Liver (tissue), 9 donors: ENCODE measurements around the gene MED22. TPM values are rescaled to one million over a fixed set of nuclear protein-coding genes. Genes with fewer than 3 reads are reported as not detected.
"Not testable (repeated sequence)": the region's sequence is repeated elsewhere in the genome, so short reads cannot be mapped to it uniquely, and the experiment has no call there.

Source experiments
- DNase-seq: peaks from one replicate; pipeline ENCODE4 v3.0.0-alpha.2; 2017; ENCODE audit warnings: low spot score
- H3K27ac ChIP-seq, 2 donors: one replicate each; pipeline ENCODE4 v1.7.0; 2013; ENCODE audit warnings: inconsistent platforms in 2 of 2, low read length in 2 of 2, control low read depth in 1 of 2, low read depth in 1 of 2, mild to moderate bottlenecking in 1 of 2
- H3K27me3 ChIP-seq, 4 donors: one replicate each; pipeline versions ENCODE4 v1.6.1 to v1.7.0; 2013; ENCODE audit warnings: low read length in 3 of 4, inconsistent platforms in 1 of 4, mild to moderate bottlenecking in 1 of 4, moderate library complexity in 1 of 4; ENCODE audit not compliant: control insufficient read depth in 4 of 4, insufficient read depth in 4 of 4
- H3K36me3 ChIP-seq, 4 donors: one replicate each; pipeline versions ENCODE4 v1.6.1 to v1.7.0; 2013; ENCODE audit warnings: low read length in 3 of 4, mild to moderate bottlenecking in 3 of 4, low read depth in 1 of 4, moderate library complexity in 1 of 4; ENCODE audit not compliant: control insufficient read depth in 4 of 4, insufficient read depth in 3 of 4
- H3K4me1 ChIP-seq, 4 donors: one replicate each; pipeline versions ENCODE4 v1.6.1 to v1.7.0; 2013; ENCODE audit warnings: low read length in 3 of 4, mild to moderate bottlenecking in 3 of 4, moderate library complexity in 1 of 4; ENCODE audit not compliant: control insufficient read depth in 4 of 4, insufficient read depth in 4 of 4
- H3K4me3 ChIP-seq, 3 donors: one replicate each; pipeline versions ENCODE4 v1.6.1 to v1.7.0; 2013; ENCODE audit warnings: low read length in 3 of 3, control low read depth in 1 of 3, low read depth in 1 of 3, mild to moderate bottlenecking in 1 of 3
- H3K9ac ChIP-seq, 2 donors: one replicate each; pipeline ENCODE4 v1.7.0; 2013; ENCODE audit warnings: low read length in 2 of 2, mild to moderate bottlenecking in 2 of 2, moderate library complexity in 2 of 2, control low read depth in 1 of 2, low read depth in 1 of 2
- H3K9me3 ChIP-seq, 4 donors: one replicate each; pipeline versions ENCODE4 v1.6.1 to v1.7.0; 2013; ENCODE audit warnings: low read length in 3 of 4; ENCODE audit not compliant: control insufficient read depth in 4 of 4
- FOXA2 ChIP-seq: IDR thresholded peaks from 2 replicates; pipeline ENCODE4 v1.6.1; 2016; ENCODE audit warnings: antibody characterized with exemption
- HNF4G ChIP-seq: IDR thresholded peaks from 2 replicates; pipeline ENCODE4 v1.6.1; 2016; ENCODE audit warnings: antibody characterized with exemption
- JUND ChIP-seq, 2 donors: IDR thresholded peaks; 2 replicates each; pipeline ENCODE4 v1.6.1; 2016; ENCODE audit warnings: antibody characterized with exemption in 2 of 2
- RAD21 ChIP-seq, 2 donors: IDR thresholded peaks; 2 replicates each; pipeline ENCODE4 v1.6.1; 2016; ENCODE audit warnings: antibody characterized with exemption in 2 of 2, mild to moderate bottlenecking in 2 of 2
- TAF1 ChIP-seq: conservative IDR thresholded peaks from 2 replicates; pipeline ENCODE4 v1.6.1; 2016; ENCODE audit warnings: antibody characterized with exemption, mild to moderate bottlenecking
- YY1 ChIP-seq: IDR thresholded peaks from 2 replicates; pipeline ENCODE4 v1.6.1; 2016; ENCODE audit warnings: antibody characterized with exemption, mild to moderate bottlenecking
- WGBS: extraction: QIAGEN DNeasy Blood & Tissue Kit; methylation state at CpG from one replicate; pipeline ENCODE4 v1.1.7; 2013; 5-methylcytosine and 5-hydroxymethylcytosine counted together
- polyA plus RNA-seq, 2 donors: library from polyadenylated mRNA; stranded (reverse) in 1 of 2; unstranded in 1 of 2; fragments of 200-250 nt in 1 of 2; fragments of >200 nt in 1 of 2; fragmentation: Nextera tagmentation in 1 of 2; extraction: Ambion mirVana in 1 of 2; gene quantifications; one replicate each; pipeline versions ENCODE4 v1.2.1 to v1.2.3, GENCODE V29; 2013 to 2015
- total RNA-seq, 2 donors: library from RNA; depleted of rRNA; stranded (reverse); fragments of >200 nt; gene quantifications; one replicate each; pipeline ENCODE4 v1.2.3, GENCODE V29; 2014
- TF ChIP-seq, protein P1 (sequence below): IDR thresholded peaks from 2 replicates; pipeline ENCODE4 v1.6.1; 2016; ENCODE audit warnings: antibody characterized with exemption, mild to moderate bottlenecking
- TF ChIP-seq, protein P2 (sequence below): fragments of 150-350 bp; IDR thresholded peaks from 2 replicates; pipeline ENCODE4 v1.5.1; 2017; ENCODE audit warnings: improper control_type of control experiment, low read depth, low read length; ENCODE audit not compliant: missing input control
- TF ChIP-seq, protein P3 (sequence below): IDR thresholded peaks from 2 replicates; pipeline ENCODE4 v1.6.1; 2016; ENCODE audit warnings: antibody characterized with exemption
- TF ChIP-seq, protein P4 (sequence below): IDR thresholded peaks from 2 replicates; pipeline ENCODE4 v1.6.1; 2016; ENCODE audit warnings: antibody characterized with exemption
- donor health status: healthy.
- donor health status: healthy.
- donor health status: healthy.
- donor health status: healthy.
- donor health status: healthy.

MED22 gene
- total and polyA plus RNA-seq, 4 donors: 3.1 to 10.3 (median 9.9) TPM

DNA sequence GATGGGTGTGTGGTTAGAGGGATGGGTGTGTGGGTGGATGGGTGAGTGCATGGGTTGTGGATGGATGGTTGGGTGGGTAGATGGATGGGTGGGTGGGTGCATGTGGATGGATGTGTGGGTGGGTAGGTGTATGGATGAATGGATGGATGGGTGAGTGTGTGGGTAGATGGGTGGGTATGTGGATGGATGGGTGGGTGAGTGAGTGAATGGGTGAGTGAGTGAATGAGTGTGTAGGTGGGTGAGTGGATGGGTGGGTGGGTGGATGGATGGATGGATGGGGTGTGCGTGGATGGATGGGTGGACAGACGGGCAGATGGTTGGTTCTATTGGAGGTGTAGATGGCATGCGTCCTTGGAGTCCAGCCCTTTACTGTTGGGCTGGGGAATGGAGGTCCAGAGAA, 45.5 kb upstream of the MED22 start:
- WGBS: 93% methylated on average over 3 of the region's 3 CpGs

DNA sequence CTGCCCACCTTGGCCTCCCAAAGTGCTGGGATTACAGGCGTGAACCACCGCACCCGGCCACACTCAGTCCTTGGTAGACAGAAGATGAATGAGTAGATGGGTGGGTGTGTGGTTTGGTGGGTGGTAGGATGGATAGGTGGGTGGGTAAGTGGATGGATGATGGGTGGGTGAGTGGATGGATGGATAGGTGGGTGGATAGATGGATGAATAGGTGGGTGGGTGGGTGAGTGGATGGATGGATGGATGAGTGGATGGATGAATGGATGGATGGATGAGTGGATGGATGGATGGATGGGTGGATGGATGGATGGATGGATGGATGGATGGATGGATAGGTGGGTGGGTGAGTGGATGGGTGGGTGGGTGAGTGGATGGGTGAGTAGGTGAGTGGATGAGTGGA, 44.4 kb upstream of the MED22 start:
- H3K27me3 ChIP-seq, H3K9me3 ChIP-seq, DNase-seq, H3K4me3 ChIP-seq, H3K9ac ChIP-seq, H3K4me1 ChIP-seq, H3K36me3 ChIP-seq, H3K27ac ChIP-seq: not testable (repeated sequence)
- WGBS: 94% methylated on average over 3 of the region's 3 CpGs

More for the DNA sequence above, 45.5 kb upstream of the MED22 start:
- Histone ChIP-seq H3K4me1 (no peaks in the 10 kb centered on the region), H3K9me3 (no peaks in the 10 kb centered on the region), H3K36me3 (no peaks in the 10 kb centered on the region), H3K9ac (no peak overlapping the region), H3K27me3 (peaks cover 0 to 7% (median 0%) of the 10 kb centered on the region in 4 donors), H3K27ac (no peak overlapping the region), H3K4me3 (no peak overlapping the region)
- TF ChIP-seq, protein P1, sequence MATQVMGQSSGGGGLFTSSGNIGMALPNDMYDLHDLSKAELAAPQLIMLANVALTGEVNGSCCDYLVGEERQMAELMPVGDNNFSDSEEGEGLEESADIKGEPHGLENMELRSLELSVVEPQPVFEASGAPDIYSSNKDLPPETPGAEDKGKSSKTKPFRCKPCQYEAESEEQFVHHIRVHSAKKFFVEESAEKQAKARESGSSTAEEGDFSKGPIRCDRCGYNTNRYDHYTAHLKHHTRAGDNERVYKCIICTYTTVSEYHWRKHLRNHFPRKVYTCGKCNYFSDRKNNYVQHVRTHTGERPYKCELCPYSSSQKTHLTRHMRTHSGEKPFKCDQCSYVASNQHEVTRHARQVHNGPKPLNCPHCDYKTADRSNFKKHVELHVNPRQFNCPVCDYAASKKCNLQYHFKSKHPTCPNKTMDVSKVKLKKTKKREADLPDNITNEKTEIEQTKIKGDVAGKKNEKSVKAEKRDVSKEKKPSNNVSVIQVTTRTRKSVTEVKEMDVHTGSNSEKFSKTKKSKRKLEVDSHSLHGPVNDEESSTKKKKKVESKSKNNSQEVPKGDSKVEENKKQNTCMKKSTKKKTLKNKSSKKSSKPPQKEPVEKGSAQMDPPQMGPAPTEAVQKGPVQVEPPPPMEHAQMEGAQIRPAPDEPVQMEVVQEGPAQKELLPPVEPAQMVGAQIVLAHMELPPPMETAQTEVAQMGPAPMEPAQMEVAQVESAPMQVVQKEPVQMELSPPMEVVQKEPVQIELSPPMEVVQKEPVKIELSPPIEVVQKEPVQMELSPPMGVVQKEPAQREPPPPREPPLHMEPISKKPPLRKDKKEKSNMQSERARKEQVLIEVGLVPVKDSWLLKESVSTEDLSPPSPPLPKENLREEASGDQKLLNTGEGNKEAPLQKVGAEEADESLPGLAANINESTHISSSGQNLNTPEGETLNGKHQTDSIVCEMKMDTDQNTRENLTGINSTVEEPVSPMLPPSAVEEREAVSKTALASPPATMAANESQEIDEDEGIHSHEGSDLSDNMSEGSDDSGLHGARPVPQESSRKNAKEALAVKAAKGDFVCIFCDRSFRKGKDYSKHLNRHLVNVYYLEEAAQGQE: no peak
- TF ChIP-seq FOXA2 (no peak), YY1 (no peak), HNF4G (no peak), JUND (IDR thresholded peaks at IDR 0.05) (no peak), TAF1 (no peak), RAD21 (IDR thresholded peaks at IDR 0.05) (no peak)
- TF ChIP-seq, protein P2, sequence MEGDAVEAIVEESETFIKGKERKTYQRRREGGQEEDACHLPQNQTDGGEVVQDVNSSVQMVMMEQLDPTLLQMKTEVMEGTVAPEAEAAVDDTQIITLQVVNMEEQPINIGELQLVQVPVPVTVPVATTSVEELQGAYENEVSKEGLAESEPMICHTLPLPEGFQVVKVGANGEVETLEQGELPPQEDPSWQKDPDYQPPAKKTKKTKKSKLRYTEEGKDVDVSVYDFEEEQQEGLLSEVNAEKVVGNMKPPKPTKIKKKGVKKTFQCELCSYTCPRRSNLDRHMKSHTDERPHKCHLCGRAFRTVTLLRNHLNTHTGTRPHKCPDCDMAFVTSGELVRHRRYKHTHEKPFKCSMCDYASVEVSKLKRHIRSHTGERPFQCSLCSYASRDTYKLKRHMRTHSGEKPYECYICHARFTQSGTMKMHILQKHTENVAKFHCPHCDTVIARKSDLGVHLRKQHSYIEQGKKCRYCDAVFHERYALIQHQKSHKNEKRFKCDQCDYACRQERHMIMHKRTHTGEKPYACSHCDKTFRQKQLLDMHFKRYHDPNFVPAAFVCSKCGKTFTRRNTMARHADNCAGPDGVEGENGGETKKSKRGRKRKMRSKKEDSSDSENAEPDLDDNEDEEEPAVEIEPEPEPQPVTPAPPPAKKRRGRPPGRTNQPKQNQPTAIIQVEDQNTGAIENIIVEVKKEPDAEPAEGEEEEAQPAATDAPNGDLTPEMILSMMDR: no peak
- TF ChIP-seq, protein P3, sequence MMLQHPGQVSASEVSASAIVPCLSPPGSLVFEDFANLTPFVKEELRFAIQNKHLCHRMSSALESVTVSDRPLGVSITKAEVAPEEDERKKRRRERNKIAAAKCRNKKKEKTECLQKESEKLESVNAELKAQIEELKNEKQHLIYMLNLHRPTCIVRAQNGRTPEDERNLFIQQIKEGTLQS: no peak
- TF ChIP-seq, protein P4, sequence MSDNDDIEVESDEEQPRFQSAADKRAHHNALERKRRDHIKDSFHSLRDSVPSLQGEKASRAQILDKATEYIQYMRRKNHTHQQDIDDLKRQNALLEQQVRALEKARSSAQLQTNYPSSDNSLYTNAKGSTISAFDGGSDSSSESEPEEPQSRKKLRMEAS: no peak
- DNase-seq: no peak

DNA sequence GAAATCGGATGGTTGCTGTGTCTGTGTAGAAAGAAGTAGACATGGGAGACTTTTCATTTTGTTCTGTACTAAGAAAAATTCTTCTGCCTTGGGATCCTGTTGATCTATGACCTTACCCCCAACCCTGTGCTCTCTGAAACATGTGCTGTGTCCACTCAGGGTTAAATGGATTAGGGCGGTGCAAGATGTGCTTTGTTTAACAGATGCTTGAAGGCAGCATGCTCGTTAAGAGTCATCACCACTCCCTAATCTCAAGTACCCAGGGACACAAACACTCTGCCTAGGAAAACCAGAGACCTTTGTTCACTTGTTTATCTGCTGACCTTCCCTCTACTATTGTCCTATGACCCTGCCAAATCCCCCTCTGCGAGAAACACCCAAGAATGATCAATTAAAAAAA, 43.5 kb upstream of the MED22 start:
- not testable (repeated sequence) for H3K9me3 ChIP-seq, H3K27ac ChIP-seq, H3K36me3 ChIP-seq, H3K4me1 ChIP-seq, H3K4me3 ChIP-seq, H3K9ac ChIP-seq, DNase-seq, H3K27me3 ChIP-seq
- WGBS: 28% methylated on average over 3 of the region's 4 CpGs
